PFSK-1 (cell line): ENCODE data around the gene TNRC18.

Experiments used
- POLR2AphosphoS5 ChIP-seq: IDR thresholded peaks from 2 replicates; pipeline ENCODE4 v1.6.1; 2012; ENCODE audit warnings: low read depth, mild to moderate bottlenecking, control low read depth, low read length, moderate library complexity
- TAF1 ChIP-seq: IDR thresholded peaks from 2 replicates; pipeline ENCODE4 v1.6.1; 2012; ENCODE audit warnings: low read length, control low read depth, borderline replicate concordance; ENCODE audit not compliant: insufficient read depth

DNA sequence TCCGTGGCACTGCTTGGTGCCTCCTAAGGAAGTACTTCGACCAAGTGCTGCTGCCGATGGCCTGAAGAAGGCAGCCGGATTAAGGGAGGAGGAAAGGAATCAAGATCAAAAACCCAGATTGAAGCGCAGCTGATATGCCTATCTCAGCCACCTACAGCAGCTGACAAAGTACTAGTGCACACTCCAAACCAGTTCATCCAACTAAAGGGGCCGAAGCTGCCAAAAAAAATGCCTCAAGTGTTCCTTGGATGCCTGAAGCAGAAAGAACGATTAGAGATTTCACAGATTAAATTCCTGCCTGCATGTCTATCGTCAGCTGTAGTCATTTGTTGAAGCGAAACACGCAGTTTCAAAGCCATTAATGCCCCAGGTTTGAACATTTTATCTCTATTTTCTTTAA lies 65.7 kb downstream of the TNRC18 start:
- no peak for TF ChIP-seq POLR2AphosphoS5
- no peak for TF ChIP-seq TAF1
